K562 treated with DMSO at 1 percent for 48 hours (cell line): ENCODE data around the gene MUC22. TPM values are rescaled to one million over a fixed set of nuclear protein-coding genes. Genes with fewer than 3 reads are reported as not detected.

ENCODE experiments used
- total RNA-seq: library from RNA; unstranded; fragments of 300-600 nt; gene quantifications from 2 replicates; pipeline ENCODE4 v1.2.3, GENCODE V29; 2022; ENCODE audit warnings: low replicate concordance; ENCODE audit errors: extremely low read depth

MUC22 gene
- not detected in 2 replicates for total RNA-seq

DNA sequence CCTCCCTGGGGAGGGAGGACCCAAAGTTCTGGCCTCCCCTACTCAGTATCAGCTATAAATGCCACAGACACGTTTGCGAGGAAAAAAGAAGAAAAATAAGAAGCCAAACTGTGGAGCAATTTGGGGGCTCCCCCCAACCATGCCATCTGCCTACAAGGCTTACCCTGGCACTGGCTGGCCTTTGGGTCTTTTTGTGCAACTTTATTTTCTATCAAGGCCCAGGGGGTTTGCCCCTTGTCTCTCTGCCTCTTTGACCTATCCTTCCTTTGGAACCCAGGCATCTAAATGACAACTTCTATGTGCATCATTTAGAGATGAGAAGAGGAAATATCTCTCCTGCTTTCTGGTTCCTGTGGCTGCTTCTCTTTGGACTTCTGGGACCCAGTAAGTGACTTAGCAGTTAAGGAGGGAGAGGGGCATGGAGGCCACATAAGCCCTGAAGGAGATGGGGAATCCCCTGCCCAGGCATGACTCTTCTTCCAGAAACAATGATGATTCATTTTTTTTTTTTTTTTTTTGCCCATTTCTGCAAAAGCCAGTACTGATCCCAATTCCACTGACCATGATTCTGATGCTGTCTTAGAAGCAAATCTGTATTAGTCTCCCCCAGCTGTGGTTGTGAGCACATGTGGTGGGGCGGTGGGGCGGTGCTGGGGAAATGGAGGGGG lies at the start of gene MUC22:
Gene MUC22, plus strand, starts transcription at position 82 of the 668 bp plus-strand sequence. Its CDS starts 233 bp downstream, at position 315.

DNA sequence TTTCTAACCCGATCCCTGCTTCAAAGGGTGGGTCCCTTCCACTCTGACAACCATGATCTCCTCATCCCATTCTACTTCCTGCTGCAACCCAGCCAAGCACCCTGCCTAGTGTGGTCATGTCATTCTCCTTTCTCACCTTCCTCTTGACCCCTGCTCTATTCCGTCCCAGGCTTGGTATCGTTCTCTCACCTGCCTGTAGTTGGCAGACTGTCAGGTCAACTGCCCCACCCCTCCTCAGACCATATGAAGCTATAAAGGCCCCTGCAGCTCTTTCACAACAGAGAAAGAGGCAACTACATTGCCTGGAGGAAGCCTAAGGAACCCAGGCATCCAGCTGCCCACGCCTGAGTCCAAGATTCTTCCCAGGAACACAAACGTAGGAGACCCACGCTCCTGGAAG lies 26.8 kb upstream of the MUC22 start, which contains the start of gene MUC21:
Gene MUC21, plus strand, starts transcription at position 280 of the 400 bp plus-strand sequence. CDS start 241 bp downstream, outside the sequence.

Other genes starting within 250 kb of the MUC22 start
- not detected in 2 replicates for gene DDR1, start 126.0 kb upstream of the MUC22 start, total RNA-seq
- not detected in 2 replicates for gene GTF2H4, start 102.3 kb upstream of the MUC22 start, total RNA-seq
- 1,268 TPM in 1 of 2 replicates, not detected in the other for gene VARS2, start 96.2 kb upstream of the MUC22 start, total RNA-seq
- gene SFTA2, start 78.3 kb upstream of the MUC22 start, total RNA-seq, result not detected in 2 replicates
- gene MUCL3, start 69.5 kb upstream of the MUC22 start, total RNA-seq, result not detected in 2 replicates
- not detected in 2 replicates for gene MUC21, start 26.8 kb upstream of the MUC22 start, total RNA-seq
- gene C6orf15, start 102.1 kb downstream of the MUC22 start, total RNA-seq, result not detected in 2 replicates
- not detected in 2 replicates for gene PSORS1C1, start 104.3 kb downstream of the MUC22 start, total RNA-seq
- gene CDSN, start 110.0 kb downstream of the MUC22 start, total RNA-seq, result not detected in 2 replicates
- gene PSORS1C2, start 128.6 kb downstream of the MUC22 start, total RNA-seq, result not detected in 2 replicates
- gene CCHCR1, start 147.3 kb downstream of the MUC22 start, total RNA-seq, result not detected in 2 replicates
- not detected in 2 replicates for gene TCF19, start 148.1 kb downstream of the MUC22 start, total RNA-seq
- gene POU5F1, start 160.2 kb downstream of the MUC22 start, total RNA-seq, result not detected in 2 replicates